Cortex of kidney (tissue), 1 donor: ENCODE results near the gene VSTM2B.
"Not testable (repeated sequence)": the region's sequence is repeated elsewhere in the genome, so short reads cannot be mapped to it uniquely, and the experiment has no call there.

ENCODE experiments used
- DNase-seq: peaks from one replicate; lab custom pipeline; 2025; lab: John Stamatoyannopoulos, UW

The VSTM2B gene

DNA sequence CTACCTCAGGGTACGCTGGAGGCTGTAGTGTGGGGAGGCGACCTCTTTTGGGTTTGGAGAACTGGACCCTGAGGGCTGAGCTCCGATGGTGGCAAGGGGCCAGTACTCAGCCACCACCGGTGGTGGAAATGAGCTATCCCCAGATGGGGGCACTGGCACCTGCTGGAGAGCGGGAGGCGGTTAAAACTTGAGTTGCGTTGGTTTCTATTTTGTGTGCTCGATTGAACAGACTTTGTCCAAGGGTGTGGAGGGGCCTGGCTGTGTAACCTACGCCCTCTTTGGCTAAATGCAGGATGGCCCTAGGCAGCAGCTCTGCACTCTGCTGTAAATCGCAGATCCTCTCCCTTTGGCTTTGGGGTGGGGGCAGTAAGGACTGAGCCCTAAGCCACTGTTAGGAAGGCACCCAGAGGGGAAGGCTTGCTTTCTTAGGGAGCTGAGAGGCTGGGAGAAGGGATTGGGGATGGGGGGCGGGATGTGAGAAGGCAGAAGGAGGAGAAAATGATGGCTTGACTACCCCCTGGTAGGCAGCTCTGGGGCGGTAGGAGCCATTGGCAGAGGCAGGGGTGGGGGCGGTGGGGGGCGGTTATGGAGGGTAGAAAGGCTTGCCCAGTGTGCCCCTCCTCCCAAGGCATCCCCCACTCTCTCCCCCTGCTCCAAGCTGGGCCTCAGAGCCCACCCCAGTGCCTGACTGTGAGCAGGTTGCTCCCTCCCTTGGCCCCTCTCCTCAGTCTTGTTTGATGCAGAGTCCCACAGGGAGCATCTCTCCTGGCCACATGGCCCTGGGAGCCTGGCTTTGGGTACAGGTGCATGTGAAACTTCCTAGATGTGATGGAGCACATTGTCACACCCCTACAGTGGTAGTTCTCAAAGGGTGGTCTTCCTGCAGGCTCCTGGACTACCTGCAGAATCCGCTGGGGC, 5.0 kb downstream of the VSTM2B start:
- no peak for DNase-seq

DNA sequence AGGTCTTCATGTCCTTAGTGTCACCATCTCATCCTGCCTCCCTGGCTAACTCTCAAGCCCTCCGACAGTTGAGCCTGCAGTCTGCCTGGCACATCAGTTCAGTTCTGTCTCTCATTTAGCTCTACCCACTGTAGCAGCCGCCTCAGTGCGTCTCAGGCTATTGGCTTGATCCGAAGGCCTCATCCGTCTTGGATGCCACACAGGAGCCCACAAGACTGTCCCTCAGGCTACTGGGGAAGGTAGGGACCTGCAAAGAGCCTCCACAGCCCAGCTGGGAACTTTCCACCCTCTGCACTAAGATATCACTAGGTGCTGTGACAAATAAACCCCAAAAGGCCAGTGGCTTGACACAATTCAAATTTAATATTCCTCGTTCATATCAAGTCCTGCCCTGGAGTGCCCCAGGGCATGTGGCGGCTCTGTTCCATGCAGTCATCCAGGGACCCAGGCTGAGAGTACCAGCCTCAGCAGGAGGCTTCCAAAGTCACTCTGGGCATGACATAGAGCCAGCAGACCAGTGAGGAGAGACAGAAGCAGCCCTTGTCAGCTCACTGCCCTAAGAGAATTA, 5.7 kb downstream of the VSTM2B start:
- DNase-seq = no peak

DNA sequence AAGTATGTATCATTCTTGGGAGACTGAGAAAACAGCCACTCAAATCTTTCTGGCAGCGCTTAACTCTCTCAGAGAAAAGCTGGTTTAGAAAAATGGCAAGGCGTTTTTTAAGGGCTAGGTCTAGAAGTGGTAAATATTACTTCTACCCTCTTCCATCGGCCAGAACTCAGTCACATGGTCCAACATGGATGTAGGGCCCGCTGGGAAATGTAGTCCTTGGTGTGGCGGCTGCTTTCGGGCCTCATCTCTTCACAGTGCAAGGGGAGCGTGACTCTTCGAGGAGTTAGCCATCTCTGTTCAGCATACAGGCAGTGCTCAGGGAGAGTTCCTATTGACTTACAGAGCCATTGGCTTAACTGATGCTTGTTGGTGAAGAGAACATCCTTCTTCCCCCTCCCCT, 6.3 kb downstream of the VSTM2B start:
- no peak for DNase-seq

DNA sequence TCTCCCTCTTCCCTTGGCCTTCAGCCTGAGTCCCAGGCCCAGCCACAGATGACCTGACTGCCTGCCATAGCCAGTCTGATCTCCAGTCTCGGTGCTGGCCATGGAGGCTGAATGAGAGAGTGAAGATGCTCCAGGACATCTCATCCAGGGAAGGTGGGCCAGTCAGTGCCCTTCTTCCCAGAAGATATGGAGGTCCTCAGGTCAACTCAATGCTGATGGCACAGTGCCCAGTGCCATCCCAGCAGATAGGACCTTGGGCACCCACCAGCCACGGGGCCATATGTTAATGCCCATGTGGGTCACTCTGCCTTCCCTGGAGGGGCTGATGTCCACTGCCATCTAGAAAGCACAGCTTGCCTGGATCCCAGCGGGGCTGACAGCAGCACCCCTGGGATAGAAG, 7.2 kb downstream of the VSTM2B start:
- DNase-seq = no peak

DNA sequence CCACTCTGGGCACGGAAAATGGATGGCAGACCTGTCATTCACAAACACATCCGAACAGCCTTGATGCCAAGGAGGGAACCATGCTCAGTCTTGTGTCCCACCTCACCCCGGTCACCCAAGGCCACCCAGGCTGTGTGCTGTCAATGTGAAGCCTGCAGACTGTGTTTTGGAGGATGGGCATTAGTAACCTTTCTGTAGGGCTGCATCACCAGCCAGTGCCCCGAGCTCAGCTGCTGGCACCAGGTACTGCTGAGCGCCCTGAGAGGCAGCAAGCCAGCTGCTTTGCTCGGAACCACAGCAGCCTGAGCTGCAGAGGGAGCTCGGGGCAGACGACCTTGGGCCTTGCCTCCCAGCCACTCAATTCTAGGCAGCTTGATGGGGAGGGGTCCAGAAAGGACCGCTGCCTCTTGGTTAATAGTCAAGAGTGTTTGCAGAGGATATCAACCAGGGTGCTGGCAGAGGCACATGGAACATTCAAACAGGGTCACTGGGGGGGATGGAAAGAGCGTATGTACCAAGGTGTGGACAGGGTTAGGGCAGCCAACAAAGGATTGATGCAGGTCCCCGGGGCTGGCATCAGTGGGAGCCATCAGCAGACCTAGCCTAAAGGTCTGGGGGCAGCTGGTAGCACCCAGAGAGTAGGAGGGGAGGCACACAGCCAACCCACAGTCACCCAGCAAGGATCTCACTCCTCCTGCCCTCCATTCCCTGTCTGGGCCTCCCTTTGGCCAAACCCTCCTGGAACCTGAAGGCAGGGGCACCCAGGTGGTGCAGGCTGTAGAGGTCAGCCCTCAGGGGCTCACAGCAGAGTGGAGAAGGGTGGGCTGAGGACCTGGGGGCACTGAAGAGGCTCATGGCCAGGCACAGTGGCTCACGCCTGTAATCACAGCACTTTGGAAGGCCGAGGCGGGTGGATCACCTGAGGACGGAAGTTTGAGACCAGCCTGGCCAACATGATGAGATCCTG, 8.1 kb downstream of the VSTM2B start:
- no peak for DNase-seq

DNA sequence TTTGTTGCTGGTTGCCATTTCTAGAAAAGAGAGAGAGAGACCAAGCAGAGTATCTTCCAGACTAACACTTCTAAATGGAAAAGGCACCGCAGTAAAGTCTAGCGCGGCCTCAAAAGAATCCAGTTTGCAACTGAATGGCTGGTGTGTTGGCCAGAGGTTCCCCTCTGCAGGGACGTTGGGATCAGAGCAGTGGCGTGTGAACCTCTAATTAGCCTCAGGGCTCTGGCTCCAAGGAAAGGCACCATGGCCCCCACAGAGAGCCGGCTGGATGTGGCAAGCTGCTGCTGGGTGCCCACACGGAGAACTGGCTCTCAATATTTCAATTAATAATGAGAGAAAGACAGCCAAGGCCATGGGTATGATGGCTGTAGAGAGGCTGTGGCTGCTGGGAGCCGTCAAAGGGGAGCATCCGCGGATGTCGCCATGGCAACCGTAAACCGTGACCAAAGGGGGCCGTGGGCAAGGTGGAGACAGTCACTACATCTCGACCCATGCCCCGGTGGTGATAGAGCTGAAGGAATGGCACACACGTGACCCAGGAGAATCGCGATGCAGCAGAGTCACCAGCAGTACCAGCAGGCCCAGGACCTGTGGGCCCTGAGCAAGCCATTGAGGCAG, 9.5 kb downstream of the VSTM2B start:
- DNase-seq = no peak

DNA sequence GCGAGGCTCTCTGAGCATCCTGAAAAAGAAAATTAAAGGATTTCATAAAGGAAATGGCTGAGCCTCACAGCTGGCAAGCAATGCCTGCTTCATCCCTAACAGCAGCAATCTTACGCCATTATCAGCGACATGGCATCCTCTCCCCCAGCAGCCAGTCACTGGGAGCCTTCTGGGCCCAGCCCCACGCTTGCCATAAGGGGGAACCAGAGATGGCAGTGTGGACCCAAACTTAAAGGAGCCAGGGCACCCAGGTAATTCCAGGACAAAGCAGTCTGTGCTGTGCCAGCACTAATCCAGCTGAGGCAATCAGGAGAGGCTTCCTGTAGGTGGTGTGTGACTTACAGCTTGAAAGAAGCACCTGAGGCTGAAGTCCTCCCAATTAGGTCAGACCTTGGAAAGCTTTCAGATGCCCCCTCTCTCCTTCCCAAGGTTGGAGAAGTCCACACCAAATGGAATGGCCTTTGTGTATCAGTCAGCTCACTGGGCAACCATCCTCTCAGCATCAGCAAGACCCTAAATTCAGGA, 10.3 kb downstream of the VSTM2B start:
- DNase-seq = no peak

DNA sequence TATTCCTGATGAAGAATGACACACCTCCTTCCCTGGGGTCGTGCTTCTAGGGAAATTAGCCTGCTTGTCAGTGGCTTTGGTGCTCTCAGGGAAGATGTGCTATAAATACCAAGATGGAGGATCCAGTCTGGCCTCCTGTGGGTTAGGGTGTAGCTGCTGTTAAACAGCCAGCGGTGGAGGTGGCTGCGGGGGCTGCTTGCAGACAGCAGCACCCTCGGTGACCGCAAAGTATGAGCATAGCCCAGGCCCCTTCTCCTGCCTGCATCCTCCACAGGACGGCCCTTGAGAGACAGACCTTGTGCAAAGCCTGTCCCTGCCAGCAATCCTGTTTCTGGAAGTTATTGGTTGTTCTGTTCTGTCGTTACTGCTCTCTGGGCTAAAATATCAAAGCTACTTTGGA, 11.4 kb downstream of the VSTM2B start:
- DNase-seq = no peak

DNA sequence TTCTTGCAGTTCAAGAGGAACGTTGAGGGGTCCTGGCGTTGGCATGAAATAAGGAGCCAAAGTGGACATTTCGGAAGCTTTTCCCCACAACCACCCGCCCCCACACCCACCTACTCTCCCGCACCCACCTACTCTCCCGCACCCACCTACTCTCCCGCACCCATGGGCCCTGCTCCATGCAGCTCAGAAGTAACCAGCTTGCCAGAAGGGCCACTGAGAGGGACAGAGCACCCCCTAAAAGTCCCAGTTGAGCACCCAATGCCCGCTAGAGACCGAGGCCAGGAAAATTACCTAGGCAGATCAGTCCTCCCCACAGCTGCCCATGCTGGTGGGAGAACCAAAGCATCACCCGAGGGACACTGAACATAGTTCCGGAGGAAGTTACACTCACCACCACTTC, 11.8 kb downstream of the VSTM2B start:
- DNase-seq = no peak

DNA sequence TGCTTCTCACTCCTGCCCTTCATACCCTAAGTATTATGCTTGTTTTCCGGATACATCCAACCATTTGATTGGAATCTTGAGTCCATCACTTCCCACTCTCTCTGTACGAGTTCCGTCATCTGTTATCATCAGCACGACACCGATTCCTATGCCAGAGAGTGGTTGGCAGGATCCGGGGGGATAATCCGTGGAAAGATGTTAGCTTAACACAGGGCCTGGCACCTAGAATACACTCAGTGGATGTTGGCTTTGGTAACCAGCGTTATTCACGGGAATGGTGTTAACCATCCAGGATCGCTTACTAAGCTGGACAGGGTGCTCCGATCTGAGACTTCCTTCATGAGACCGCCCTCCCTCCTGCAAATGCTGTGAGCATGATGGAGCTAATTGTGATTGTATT, 12.4 kb downstream of the VSTM2B start:
- DNase-seq = no peak

DNA sequence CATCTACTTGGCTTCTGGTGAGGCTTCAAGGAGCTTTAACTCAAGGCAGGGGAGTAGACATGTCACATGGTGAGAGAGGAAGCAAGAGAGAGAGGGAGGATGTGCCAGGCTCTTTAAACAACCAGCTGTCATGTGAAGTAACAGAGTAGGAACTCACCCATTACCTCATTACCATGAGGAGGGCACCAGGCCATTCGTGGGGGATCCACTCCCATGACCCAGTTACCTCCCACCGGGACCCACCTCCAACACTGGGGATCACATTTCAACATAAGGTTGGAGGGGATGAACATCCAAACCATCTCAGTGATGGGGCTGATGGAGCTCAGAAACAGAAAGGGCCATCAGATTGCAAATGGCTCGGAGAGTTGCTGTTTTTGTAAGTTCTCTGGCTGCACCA, 12.9 kb downstream of the VSTM2B start:
- no peak for DNase-seq

DNA sequence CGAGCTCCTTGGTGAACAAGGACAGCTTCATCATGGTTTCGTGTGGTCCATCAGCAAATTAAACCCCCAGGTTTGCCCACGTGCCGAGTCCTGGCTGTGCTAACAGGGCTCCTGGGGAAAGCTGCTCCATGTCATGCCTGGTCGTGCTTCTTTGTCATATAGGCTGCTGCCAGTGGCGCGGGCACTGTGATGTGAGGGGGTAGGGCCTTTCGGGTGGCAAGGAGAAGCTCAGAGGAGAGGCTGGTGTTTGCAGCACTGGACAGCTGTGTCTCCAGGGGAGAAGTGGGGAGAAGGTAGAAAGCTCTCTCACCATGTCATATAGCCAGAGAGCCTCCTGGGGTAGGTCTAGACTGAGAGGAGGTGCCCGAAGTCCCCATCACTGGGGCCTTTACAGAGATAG, 13.3 kb downstream of the VSTM2B start:
- DNase-seq = no peak

DNA sequence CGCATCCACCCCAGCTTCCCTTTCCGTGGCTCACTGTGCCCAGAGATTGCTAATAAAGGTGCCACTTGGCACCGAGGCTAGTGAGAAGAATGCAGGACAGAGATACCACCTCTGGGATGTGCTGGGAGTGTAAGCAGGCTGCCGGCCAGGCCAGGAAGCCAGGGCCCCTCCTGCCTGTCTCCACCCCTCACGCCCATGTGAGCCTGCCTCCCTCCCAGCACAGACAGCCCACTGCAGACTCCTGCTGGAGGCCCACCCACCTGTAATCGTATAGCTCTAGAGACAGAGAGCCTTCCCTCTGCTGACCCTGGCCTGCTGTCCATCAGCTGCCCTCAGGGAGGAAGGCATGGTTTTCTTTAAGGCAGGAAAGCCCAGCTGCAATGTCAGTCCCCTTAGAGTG, 13.9 kb downstream of the VSTM2B start:
- DNase-seq = no peak

DNA sequence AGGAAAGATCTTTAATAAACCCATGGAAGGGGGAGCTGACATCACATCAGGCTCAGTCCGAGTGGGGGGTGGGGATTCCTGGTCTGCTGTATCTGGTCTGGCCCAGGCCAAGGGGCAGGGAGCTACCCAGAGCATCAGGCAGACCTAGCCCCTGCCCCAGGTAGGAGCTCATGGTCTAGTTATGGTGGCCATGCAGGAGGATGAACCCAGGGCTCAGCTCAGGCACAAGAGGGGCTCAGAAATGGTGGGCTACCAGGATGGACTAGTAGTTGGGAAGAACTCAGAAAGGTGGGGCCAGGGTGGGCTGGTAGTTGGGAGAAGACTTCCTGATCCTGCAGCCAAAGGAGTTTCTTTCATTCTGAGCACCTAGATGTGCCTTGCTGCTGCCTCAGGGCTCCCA, 14.3 kb downstream of the VSTM2B start:
- DNase-seq = no peak

DNA sequence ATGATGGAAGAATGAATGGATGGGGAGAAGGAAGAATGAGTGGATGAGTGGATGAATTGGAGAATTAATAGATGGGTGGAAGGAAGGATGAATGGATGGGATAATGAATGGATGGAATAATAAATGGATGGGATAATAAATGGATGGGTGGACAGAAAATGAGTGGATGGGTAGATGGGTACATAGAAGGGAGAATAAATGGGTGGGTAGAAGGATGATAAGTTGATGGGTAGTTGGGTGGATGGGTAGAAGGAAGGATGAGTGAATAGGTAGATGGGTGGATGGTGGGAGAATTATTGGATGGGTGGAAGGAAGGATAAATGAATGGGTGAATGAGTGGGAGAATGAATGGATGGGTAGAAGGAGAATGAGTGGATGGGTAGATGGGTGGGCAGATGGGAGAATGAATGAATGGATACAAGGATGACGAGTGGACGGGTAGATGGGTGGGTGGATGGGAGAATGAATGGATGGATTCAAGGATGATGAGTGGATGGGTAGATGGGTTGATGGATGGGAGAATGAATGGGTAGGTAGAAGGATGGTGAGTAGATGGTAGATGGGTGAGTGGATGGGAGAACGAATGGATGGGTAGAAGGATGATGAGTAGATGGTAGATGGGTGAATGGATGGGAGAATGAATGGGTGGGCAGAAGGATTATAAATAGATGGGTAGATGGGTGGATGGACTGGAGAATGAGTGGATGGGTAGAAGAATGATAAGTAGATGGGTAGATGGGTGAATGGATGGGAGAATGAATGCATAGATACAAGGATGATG, 15.9 kb downstream of the VSTM2B start:
- no peak for DNase-seq

DNA sequence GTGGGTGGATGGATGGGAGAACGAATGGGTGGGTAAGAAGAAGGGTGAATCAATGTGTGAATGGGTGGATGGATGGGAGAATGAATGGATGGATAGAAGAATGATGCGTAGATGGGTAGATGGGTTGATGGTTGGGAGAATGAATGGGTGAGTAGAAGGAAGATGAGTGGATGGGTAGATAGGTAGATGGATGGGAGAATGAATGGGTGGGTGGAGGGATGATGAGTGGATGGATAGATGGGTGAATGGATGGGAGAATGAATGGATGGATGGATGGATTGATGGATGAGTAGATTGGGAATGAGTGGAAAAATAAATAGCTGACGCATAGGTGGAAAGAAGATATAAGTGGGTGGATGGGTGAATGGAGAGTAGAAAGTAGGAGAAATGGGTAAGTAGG, 16.5 kb downstream of the VSTM2B start:
- no peak for DNase-seq

DNA sequence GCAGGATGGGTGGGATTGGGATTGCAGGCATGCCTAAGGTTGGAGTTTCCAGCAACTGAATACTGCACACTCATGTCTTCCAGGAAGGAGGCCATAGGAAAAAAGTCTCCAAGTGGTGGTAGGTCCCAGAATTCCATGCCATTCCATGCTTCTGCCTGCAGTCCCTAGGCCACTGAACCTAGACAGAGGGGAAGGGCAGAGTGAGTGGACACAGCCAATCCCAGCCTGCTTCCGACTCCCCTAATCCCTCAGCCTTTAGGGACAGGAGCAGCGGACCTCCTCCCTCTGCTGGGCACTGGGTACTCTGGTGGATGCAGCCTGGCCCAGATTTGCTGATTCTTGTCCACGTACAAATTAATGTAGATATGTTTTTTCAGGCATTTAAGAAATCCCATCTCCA, 17.0 kb downstream of the VSTM2B start:
- no peak for DNase-seq

DNA sequence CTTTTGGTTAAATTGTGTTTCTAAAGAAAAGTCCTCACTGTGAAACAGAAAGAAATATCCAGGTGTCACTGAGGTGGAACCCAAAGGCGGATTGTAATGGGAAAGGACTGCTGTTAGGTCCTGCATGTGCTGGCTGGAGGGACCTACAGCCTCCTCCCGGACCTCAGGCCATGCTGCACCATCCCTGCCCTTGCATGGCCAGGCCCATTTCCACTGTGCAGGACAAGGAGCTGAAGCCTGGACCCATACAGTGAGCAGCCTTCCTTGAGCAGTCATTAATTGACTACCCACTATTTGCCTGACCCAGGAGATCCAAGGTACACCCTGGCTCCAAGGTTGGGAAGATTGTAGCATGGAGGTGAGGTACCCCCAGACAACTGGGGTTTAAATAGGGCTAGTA, 17.6 kb downstream of the VSTM2B start:
- DNase-seq = no peak

DNA sequence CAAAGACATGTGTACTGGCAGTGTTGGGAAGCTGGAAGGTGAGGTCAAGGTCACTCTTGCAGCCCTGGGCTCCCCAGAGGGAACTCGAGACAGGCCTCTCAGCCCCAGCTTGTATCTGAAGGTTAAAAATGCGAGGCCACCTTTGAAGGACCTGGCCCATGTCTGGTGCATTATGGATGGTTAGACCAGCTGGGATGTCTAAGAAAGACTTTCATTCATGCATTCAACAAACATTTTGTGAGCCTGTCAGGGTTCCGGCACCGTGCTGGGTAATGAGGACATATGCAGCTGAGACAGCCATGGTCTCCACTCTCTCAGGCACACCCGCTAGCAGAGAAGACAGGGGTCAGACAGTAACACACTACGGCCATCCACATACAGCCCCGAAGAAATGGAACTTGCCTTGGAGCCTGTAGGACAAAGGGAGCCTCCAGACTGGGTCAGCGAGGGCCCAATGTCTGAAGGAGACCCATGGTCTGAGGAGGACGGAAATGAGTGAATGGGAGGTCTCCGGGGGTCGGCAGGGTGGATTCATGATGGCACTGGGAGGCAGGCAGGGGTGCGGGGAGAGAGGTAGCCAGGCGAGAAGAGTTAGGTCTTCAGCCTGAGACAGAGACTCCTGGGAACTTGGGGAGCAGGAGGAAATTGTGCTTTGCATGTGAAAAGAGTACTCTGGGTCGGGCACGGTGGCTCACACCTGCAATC, 19.0 kb downstream of the VSTM2B start:
- no peak for DNase-seq

DNA sequence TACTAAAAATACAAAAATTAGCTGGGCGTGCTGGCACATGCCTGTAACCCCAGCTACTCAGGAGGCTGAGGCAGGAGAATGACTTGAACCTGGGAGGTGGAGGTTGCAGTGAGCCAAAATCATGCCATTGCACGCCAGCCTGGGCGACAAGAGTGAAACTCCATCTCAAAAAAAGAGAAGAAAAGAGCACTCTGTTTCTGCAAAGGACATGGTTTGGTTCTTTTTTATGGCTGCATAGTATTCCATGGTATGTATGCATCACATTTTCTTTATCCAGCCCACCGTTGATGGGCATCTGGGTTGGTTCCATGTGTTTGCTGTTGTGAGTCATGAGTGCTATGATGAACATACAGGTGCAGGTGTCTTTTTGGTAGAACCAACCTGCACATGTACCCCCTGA, 19.7 kb downstream of the VSTM2B start:
- not testable (repeated sequence) for DNase-seq
